Measurements from ENCODE around the gene CDC42.

Gene CDC42

GRCh38 chr1:22131062-22131461 is 78.6 kb downstream of the CDC42 start:
- DNase-seq (ENCODE audit: low read depth) = no peak

- DNase-seq (ENCODE audit: low read depth) = peak; percentile 17
These were observed 79.5 kb downstream of the CDC42 start for GRCh38 chr1:22131875-22132486.

DNA sequence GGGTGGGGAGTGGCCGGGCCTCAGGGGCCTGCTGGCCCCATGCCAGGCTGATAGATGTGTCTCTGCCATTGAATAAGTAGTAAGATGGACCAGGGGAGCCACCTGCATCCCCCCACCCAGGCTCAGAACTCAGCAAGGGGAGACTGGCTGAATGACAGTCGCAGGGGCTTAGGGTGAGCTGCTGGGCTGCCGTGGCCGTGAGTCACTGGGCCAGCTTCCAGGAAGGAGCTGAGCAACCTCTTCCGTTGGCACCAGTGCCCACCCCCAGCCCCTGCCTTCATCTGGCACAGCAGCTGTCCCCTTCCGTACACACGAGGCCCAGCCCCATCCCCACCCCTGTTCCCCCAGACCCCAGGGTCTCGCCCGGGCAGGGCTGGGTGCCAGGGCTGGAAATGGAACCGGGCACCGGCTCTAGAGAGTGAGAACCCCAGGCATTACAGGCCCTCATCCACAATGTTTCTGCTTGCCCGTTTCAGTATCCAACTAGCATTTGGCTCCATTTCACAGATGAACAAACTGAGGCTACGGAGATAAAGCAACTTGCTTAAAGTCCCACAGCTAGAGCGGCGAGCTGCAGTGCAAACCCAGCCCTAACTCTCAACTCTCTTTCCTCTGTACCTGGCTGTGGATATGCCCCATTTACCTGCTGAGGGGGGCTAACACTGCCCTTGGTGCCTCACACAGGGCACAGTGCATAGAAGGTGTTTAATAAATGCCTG is 80.2 kb downstream of the CDC42 start:
- DNase-seq (ENCODE audit: low read depth) = no peak

DNA sequence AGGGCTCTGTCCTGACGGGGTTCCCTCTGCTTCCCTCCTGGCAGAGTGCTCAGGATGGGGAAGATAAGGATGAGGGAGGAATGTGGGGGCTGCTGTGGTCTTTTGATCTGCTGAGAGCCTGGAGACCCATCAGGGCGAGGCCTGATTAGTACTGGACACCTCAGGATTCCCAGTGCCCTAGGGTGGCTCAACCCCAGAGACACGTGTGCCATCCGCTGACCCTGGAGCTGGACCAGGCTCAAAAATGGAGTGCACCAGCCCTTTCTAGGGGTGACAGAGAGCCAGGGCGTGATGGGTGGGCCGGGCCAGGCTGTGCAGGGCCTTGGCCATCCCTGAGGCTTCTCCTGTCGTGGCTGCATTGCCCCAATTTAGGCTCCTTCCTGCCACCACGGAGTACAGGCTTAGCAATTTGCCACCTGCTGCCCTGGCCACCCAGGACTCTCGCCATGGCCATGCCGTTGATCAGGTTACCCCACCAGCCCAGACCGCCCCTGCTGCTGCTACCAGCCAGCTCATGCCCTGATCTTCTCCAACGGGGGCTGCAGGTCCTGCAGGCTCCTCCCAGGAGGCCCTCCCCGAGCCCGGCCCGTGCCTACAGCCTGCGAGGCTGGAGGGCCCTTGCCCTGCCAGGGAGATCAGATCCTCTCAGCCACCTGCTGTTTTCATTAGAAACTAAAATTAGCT is 80.9 kb downstream of the CDC42 start:
- no peak for DNase-seq (ENCODE audit: low read depth)

DNA sequence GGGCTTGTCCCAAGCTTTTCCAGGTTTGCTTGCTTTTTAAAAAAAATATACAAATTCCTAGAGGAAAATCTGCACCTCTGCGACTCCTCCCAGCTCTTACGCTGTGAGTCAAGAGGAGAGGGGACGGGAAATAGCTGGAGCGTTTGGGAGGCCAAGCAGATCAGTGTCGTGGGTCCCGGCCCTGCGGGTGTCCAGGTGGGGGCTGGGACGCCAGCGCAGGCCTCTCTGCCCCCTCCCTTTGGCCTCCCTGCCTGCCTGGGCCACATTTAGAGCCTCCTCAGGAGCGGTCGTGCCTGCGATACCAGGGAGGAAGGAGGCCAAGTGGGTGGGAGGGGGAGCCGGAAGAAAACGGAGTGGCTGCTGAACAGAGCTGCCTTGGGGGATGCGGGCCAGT is 81.4 kb downstream of the CDC42 start:
- DNase-seq (ENCODE audit: low read depth) = no peak

- DNase-seq (ENCODE audit: low read depth) = no peak
These were observed 84.7 kb downstream of the CDC42 start for GRCh38 chr1:22137004-22137720.

DNA sequence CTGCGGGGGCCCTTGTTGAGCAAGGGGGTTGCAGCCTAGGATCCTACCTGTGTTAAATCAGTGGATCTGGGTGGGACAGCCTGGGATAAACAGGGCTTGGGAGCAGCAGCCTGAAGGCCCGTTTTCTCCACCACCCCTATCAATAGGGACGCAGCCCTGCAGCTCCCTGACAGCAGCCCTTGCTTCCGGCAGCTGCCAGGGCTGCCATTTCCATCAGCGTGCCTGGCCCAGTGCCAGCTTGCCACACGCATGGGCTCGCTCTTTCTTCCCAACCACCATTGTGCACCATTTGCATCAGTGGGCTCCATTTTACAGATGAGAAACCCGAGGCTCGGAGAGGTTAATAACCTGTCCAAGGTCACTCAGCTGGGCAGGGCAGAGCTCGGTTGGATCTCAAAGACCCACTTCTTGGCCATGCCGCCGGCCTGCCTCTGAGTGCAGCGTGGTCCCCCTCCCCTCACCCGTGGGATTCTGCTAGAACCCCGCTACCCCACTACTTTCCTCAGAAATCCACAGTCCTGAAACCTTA is 86.6 kb downstream of the CDC42 start:
- no peak for DNase-seq (ENCODE audit: low read depth)

GRCh38 chr1:22139817-22140216 is 87.3 kb downstream of the CDC42 start:
- no peak for DNase-seq (ENCODE audit: low read depth)
